ENCODE measurements around the gene ROR1. TPM values are rescaled to one million over a fixed set of nuclear protein-coding genes. Genes with fewer than 3 reads are reported as not detected.

ROR1 gene
- total and polyA plus RNA-seq, 2 experiments from 2014 or later = 27.6 to 47.8 TPM

DNA sequence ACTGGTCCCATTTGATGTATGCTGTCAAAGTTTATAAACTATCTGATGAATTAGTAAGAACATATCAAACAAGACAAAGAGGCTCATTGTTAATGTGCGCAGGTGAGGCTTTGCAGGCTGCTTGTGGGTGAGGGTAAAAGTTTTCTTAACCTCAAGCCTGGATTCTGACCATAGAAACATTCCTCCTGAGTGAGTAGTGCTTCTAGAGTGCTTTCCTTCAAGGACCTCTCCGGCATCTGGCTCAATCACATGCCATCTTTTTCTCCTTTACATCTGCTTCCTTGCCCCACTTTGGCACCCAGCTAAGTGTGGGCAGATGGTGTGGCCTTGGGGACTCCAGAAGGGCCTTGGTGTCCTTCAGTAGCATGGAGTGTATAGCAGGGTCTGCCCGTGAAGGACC is 104.0 kb downstream of the ROR1 start:
- Histone ChIP-seq H3K9me3 (ENCODE audit: low read depth) (no peaks in the 10 kb centered on the region), H3K27me3 (no peaks in the 10 kb centered on the region), H3K27ac (no peak overlapping the region), H3K4me1 (ENCODE audit: low read depth) (peaks cover 37% of the 10 kb centered on the region), H3K4me3 (no peak overlapping the region), H3K36me3 (no peaks in the 10 kb centered on the region)
- TF ChIP-seq, protein P1, sequence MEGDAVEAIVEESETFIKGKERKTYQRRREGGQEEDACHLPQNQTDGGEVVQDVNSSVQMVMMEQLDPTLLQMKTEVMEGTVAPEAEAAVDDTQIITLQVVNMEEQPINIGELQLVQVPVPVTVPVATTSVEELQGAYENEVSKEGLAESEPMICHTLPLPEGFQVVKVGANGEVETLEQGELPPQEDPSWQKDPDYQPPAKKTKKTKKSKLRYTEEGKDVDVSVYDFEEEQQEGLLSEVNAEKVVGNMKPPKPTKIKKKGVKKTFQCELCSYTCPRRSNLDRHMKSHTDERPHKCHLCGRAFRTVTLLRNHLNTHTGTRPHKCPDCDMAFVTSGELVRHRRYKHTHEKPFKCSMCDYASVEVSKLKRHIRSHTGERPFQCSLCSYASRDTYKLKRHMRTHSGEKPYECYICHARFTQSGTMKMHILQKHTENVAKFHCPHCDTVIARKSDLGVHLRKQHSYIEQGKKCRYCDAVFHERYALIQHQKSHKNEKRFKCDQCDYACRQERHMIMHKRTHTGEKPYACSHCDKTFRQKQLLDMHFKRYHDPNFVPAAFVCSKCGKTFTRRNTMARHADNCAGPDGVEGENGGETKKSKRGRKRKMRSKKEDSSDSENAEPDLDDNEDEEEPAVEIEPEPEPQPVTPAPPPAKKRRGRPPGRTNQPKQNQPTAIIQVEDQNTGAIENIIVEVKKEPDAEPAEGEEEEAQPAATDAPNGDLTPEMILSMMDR (IDR thresholded peaks at IDR 0.05; ENCODE audit: low read depth, low read length) = no peak
- DNase-seq (ENCODE audit: low read depth in 1 of 2, low spot score in 1 of 2) = peak in 1 of 2 donors; percentile 54

DNA sequence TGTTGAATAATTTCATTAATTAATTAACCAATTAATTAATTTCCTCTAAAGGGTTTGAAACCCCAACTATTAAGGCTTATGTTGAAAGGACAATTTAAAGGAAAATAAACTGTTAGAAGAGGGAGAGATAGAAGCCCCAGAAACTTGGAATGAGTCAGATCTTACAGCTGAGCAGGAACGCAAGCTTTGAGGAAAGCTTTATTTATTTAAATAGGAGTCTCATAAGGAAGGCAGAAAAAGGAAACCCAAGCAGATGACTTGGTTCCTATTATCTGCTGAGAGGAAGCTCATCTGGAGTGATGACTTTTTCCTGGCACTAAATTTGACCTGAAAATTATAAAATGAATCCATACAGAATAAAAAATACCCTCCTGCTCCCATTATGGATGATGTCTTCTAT is 105.1 kb downstream of the ROR1 start:
- H3K4me1 ChIP-seq (ENCODE audit: low read depth) = peaks cover 27% of the 10 kb centered on the region
- H3K27me3 ChIP-seq = no peaks in the 10 kb centered on the region
- no peak overlapping the region for H3K4me3 ChIP-seq
- H3K9me3 ChIP-seq (ENCODE audit: low read depth) = no peaks in the 10 kb centered on the region
- DNase-seq (ENCODE audit: low read depth in 1 of 2, low spot score in 1 of 2) = peak in 1 of 2 donors; percentile 31
- TF ChIP-seq, protein P1 (IDR thresholded peaks at IDR 0.05; ENCODE audit: low read depth, low read length) = no peak
- no peaks in the 10 kb centered on the region for H3K36me3 ChIP-seq
- no peak overlapping the region for H3K27ac ChIP-seq

DNA sequence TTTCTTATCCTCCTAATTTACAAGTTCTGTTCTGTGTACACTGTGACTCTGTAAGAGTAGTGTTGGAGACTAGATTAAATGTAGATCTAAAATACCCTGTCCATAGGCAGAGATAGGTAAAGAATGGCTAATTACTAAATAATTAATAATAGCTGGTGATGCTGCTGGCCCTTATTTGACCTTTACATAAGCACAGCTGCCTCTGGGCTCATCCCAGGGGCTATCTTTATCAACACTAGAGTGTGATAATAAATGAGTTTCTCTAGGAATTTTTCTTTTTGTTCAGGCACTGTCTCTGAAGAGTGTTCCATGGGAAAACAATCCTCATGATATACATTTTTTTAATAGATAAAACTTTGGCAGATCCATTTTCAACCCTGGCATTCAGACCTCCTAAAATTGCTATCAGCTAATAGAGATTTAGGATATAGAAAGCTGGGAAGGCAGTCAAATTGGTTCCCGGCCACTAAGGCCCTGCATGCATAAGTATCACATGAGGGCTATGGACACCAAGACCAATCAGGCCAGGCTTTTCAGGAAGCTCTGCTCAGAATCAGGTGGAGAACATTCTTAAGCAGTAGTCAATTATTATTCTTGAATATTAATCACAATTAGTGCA is 107.2 kb downstream of the ROR1 start:
- TF ChIP-seq, protein P1 (IDR thresholded peaks at IDR 0.05; ENCODE audit: low read depth, low read length) = no peak
- Histone ChIP-seq H3K4me1 (ENCODE audit: low read depth) (peaks cover 13% of the 10 kb centered on the region), H3K9me3 (ENCODE audit: low read depth) (no peaks in the 10 kb centered on the region), H3K27me3 (no peaks in the 10 kb centered on the region), H3K4me3 (no peak overlapping the region), H3K27ac (no peak overlapping the region), H3K36me3 (no peaks in the 10 kb centered on the region)
- no peak for DNase-seq (ENCODE audit: low read depth in 1 of 2, low spot score in 1 of 2)

DNA sequence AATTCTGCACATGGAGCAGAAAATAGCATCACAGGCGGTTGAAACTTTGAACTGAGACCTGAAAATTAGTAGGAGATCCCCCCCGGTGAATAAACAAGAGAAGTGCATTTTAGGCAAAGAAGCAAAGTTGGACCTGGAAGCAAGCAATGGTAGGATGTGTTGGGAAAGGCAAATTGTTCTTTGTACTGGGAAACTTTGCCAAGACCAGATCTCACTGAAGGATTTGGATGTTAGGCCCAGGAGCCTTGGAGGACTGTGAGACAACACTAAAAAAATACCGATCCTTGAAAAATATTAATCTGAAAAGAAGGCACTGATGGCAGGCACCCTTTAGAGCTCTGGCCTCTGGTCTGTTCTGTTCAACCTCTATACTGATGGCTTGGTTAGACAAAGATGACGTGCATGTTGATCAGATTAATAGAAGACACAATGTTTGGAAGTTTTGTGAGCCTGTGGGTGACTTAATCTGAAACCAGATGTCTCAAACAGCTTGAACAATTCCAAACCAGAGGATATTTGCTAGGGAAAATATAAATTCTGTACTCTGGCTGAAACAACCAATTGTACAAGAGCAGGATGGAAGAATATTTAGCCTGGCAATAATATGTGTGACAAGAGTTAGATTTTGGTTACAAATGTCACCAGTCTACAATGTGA is 108.4 kb downstream of the ROR1 start:
- no peak overlapping the region for H3K27ac ChIP-seq
- TF ChIP-seq, protein P1 (IDR thresholded peaks at IDR 0.05; ENCODE audit: low read depth, low read length) = no peak

DNA sequence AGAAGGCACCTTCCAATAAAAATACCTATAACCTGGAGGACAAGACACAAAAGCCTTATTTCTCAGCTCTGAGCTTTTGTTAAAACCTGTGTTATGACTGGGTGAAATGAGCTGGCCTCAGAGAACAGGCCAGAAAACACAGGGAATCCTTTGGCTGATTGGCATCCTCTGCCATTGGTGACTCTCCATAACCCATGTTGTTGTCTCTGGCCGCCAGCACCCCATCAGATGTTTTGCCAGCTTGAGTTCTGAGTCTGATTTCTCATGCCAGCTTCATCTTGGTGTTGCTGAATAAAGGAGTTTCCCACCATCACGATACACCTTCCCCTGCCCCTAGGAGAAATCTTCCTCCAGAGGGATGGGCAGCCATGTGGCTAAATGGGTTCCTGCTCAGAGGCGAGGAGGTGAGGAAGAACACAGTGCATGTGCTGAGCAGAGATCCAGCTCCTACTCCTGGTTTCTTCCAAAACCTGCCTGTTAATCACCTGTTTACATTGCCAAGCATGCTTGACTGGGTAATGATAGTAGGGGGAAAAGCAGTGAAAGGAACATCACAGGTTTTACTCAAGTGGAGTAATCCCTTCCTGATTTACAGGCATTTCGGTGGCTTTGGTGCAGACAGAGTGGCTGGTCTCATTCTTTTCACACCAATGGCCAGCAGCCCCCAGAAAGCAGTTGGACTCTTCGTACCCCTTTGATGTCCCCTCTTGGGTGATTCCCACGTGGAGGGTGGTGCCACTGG is 109.8 kb downstream of the ROR1 start:
- no peaks in the 10 kb centered on the region for H3K36me3 ChIP-seq
- TF ChIP-seq, protein P1 (IDR thresholded peaks at IDR 0.05; ENCODE audit: low read depth, low read length) = no peak
- H3K27ac ChIP-seq = no peak overlapping the region
- H3K9me3 ChIP-seq (ENCODE audit: low read depth) = no peaks in the 10 kb centered on the region
- no peak for DNase-seq (ENCODE audit: low read depth in 1 of 2, low spot score in 1 of 2)
- no peaks in the 10 kb centered on the region for H3K27me3 ChIP-seq
- H3K4me1 ChIP-seq (ENCODE audit: low read depth) = peaks cover 13% of the 10 kb centered on the region
- no peak overlapping the region for H3K4me3 ChIP-seq

More for the DNA sequence above, 108.4 kb downstream of the ROR1 start:
- Histone ChIP-seq H3K9me3 (ENCODE audit: low read depth) (no peaks in the 10 kb centered on the region), H3K4me1 (ENCODE audit: low read depth) (peaks cover 13% of the 10 kb centered on the region), H3K36me3 (no peaks in the 10 kb centered on the region), H3K27me3 (no peaks in the 10 kb centered on the region), H3K4me3 (no peak overlapping the region)
- no peak for DNase-seq (ENCODE audit: low read depth in 1 of 2, low spot score in 1 of 2)
